H9 (cell line): Measurements from ENCODE around the gene CYTH4. TPM values are rescaled to one million over a fixed set of nuclear protein-coding genes. Genes with fewer than 3 reads are reported as not detected.

ENCODE experiments used
- DNase-seq: peaks from one replicate; pipeline ENCODE4 v3.0.0-alpha.2; 2017
- H2AFZ ChIP-seq: one replicate; pipeline ENCODE4 v1.6.1; 2013; ENCODE audit warnings: mild to moderate bottlenecking, low read length, control low read depth, moderate library complexity
- H2AK5ac ChIP-seq: 2 replicates; pipeline ENCODE4 v1.6.1; 2013; ENCODE audit warnings: low read length, control low read depth, mixed read lengths; ENCODE audit not compliant: insufficient read length
- H2BK120ac ChIP-seq: one replicate; pipeline ENCODE4 v1.6.1; 2013; ENCODE audit warnings: low read depth, mild to moderate bottlenecking, low read length, control low read depth, inconsistent platforms; ENCODE audit not compliant: poor library complexity, severe bottlenecking
- H2BK12ac ChIP-seq: 2 replicates; pipeline ENCODE4 v1.6.1; 2013; ENCODE audit warnings: low read length, control low read depth, mixed read lengths, low read depth; ENCODE audit not compliant: insufficient read length
- H2BK15ac ChIP-seq: 2 replicates; pipeline ENCODE4 v1.6.1; 2013; ENCODE audit warnings: low read depth, low read length, control low read depth
- H2BK20ac ChIP-seq: one replicate; pipeline ENCODE4 v1.6.1; 2013; ENCODE audit warnings: low read depth, mild to moderate bottlenecking, low read length, control low read depth, inconsistent platforms; ENCODE audit not compliant: poor library complexity, severe bottlenecking
- H2BK5ac ChIP-seq: 2 replicates; pipeline ENCODE4 v1.6.1; 2013; ENCODE audit warnings: low read length, control low read depth, mixed read lengths; ENCODE audit not compliant: insufficient read length
- H3K14ac ChIP-seq: 2 replicates; pipeline ENCODE4 v1.6.1; 2013; ENCODE audit warnings: low read length, control low read depth; ENCODE audit not compliant: insufficient read depth
- H3K18ac ChIP-seq: 2 replicates; pipeline ENCODE4 v1.6.1; 2013; ENCODE audit warnings: low read depth, mild to moderate bottlenecking, mixed read lengths, low read length, control low read depth; ENCODE audit not compliant: insufficient read length
- H3K23ac ChIP-seq: 2 replicates; pipeline ENCODE4 v1.6.1; 2013; ENCODE audit warnings: low read length, control low read depth, mixed read lengths, low read depth; ENCODE audit not compliant: insufficient read length
- H3K23me2 ChIP-seq: 2 replicates; pipeline ENCODE4 v1.6.1; 2013; ENCODE audit warnings: low read depth, mild to moderate bottlenecking, mixed read lengths, low read length, control low read depth; ENCODE audit not compliant: insufficient read length, poor library complexity, severe bottlenecking
- H3K27ac ChIP-seq: 2 replicates; pipeline ENCODE4 v1.5.1; 2013; ENCODE audit warnings: low read length, control low read depth, mixed read lengths, low read depth; ENCODE audit not compliant: insufficient read length
- H3K27me3 ChIP-seq: 2 replicates; pipeline ENCODE4 v1.6.1; 2013; ENCODE audit warnings: low read length, control low read depth, inconsistent platforms; ENCODE audit not compliant: insufficient read depth
- H3K4ac ChIP-seq: 2 replicates; pipeline ENCODE4 v1.6.1; 2013; ENCODE audit warnings: low read depth, mild to moderate bottlenecking, control low read depth, inconsistent platforms, low read length, moderate library complexity
- H3K4me1 ChIP-seq: 2 replicates; pipeline ENCODE4 v1.6.1; 2013; ENCODE audit warnings: low read length, control low read depth, inconsistent platforms; ENCODE audit not compliant: insufficient read depth
- H3K4me2 ChIP-seq: 2 replicates; pipeline ENCODE4 v1.6.1; 2013; ENCODE audit warnings: low read length, control low read depth, mixed read lengths; ENCODE audit not compliant: insufficient read length, insufficient read depth
- H3K56ac ChIP-seq: 2 replicates; pipeline ENCODE4 v1.6.1; 2013; ENCODE audit warnings: low read depth, mild to moderate bottlenecking, mixed read lengths, low read length, control low read depth; ENCODE audit not compliant: insufficient read length
- H3K79me1 ChIP-seq: 2 replicates; pipeline ENCODE4 v1.6.1; 2013; ENCODE audit warnings: low read depth, mild to moderate bottlenecking, moderate library complexity, low read length, control low read depth, inconsistent platforms; ENCODE audit not compliant: insufficient read depth, poor library complexity, severe bottlenecking
- H3K79me2 ChIP-seq: 2 replicates; pipeline ENCODE4 v1.6.1; 2013; ENCODE audit warnings: low read length, control low read depth, inconsistent platforms; ENCODE audit not compliant: insufficient read depth
- H3K9ac ChIP-seq: 2 replicates; pipeline ENCODE4 v1.6.1; 2013; ENCODE audit warnings: low read length, control low read depth, mixed read lengths; ENCODE audit not compliant: insufficient read length; ENCODE audit errors: extremely low read depth
- H3K9me3 ChIP-seq: one replicate; pipeline ENCODE4 v1.6.1; 2013; ENCODE audit warnings: low read depth, low read length, inconsistent platforms; ENCODE audit not compliant: control insufficient read depth
- H3T11ph ChIP-seq: one replicate; pipeline ENCODE4 v1.6.1; 2013; ENCODE audit warnings: mild to moderate bottlenecking, low read length, control low read depth, inconsistent platforms
- H4K20me1 ChIP-seq: one replicate; pipeline ENCODE4 v1.6.1; 2013; ENCODE audit not compliant: control insufficient read depth, insufficient read length, insufficient read depth
- H4K5ac ChIP-seq: 2 replicates; pipeline ENCODE4 v1.6.1; 2013; ENCODE audit warnings: low read depth, mild to moderate bottlenecking, mixed read lengths, low read length, control low read depth; ENCODE audit not compliant: insufficient read length
- H4K8ac ChIP-seq: replicated peaks from 2 replicates; pipeline ENCODE4 v1.6.1; 2013; ENCODE audit warnings: low read length, control low read depth, mixed read lengths, low read depth; ENCODE audit not compliant: insufficient read length
- H4K91ac ChIP-seq: 2 replicates; pipeline ENCODE4 v1.6.1; 2013; ENCODE audit warnings: low read depth, mild to moderate bottlenecking, moderate library complexity, mixed read lengths, low read length, control low read depth; ENCODE audit not compliant: insufficient read length
- H3K27ac Mint-ChIP-seq, 3 experiments: 2 replicates in 2 of 3; 3 replicates in 1 of 3; pipeline ENCODE4 v1.8.0; 2020 to 2021; ENCODE audit warnings: mixed read lengths in 3 of 3, mild to moderate bottlenecking in 1 of 3, moderate library complexity in 1 of 3
- H3K27me3 Mint-ChIP-seq: 2 replicates; pipeline ENCODE4 v1.8.0; 2021; ENCODE audit warnings: low read depth, mild to moderate bottlenecking, moderate library complexity, mixed read lengths
- H3K36me3 Mint-ChIP-seq, 3 experiments: 2 replicates in 2 of 3; 3 replicates in 1 of 3; pipeline ENCODE4 v1.8.0; 2020 to 2021; ENCODE audit warnings: low read depth in 3 of 3, mixed read lengths in 3 of 3; ENCODE audit not compliant: insufficient read depth in 1 of 3
- H3K4me1 Mint-ChIP-seq, 2 experiments: 2 replicates each; pipeline ENCODE4 v1.8.0; 2020; ENCODE audit warnings: mixed read lengths in 2 of 2
- H3K4me3 Mint-ChIP-seq, 2 experiments: 2 replicates in 1 of 2; 3 replicates in 1 of 2; pipeline ENCODE4 v1.8.0; 2020 to 2021; ENCODE audit warnings: mild to moderate bottlenecking in 2 of 2, mixed read lengths in 2 of 2, moderate library complexity in 1 of 2
- H3K9me3 Mint-ChIP-seq, 2 experiments: 2 replicates in 1 of 2; 3 replicates in 1 of 2; pipeline ENCODE4 v1.8.0; 2020; ENCODE audit warnings: mild to moderate bottlenecking in 2 of 2, mixed read lengths in 2 of 2, moderate library complexity in 1 of 2
- WGBS: extraction: QIAGEN DNeasy Blood & Tissue Kit; methylation state at CpG from one replicate; pipeline ENCODE4 v1.1.7; 2013; ENCODE audit warnings: missing lambda C conversion rate, low lambda C conversion rate, mixed read lengths; ENCODE audit not compliant: insufficient read length; ENCODE audit errors: extremely low coverage; 5-methylcytosine and 5-hydroxymethylcytosine counted together
- total RNA-seq: library from RNA; stranded (reverse); gene quantifications from 2 replicates; pipeline ENCODE4 v1.2.1, GENCODE V29; 2021
- TF ChIP-seq, protein P1 (sequence below): fragments of 200-600 bp; sonication (generic); conservative IDR thresholded peaks from 3 replicates; pipeline ENCODE4 v1.8.0; 2021; ENCODE audit warnings: antibody characterized with exemption, mild to moderate bottlenecking

CYTH4 gene
- total RNA-seq, 1 experiment from 2014 or later: not detected

DNA sequence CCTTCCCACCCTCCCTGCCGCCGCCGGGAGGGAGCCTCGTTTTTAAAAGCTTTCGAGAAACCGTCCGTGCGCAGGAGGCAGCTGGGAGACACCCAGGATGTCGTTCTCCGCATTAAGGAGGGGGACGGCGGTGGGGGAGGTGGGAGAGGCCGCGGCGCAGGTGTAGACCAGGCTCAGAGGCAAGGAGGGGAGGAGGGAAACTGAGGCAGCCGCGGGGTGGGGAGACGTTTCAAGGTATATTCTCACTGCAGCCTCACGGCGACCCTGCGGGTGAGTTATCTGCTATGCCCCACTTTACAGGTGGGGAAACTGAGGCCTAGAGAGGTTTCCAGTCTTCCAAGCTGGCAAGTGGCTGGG is 42.7 kb downstream of the CYTH4 start:
- H3K4ac ChIP-seq: no peak overlapping the region
- H4K20me1 ChIP-seq: no peaks in the 10 kb centered on the region
- H2BK12ac ChIP-seq: no peak overlapping the region
- no peak overlapping the region for H3K9ac ChIP-seq
- no peak overlapping the region for H4K5ac ChIP-seq
- no peaks in the 10 kb centered on the region for H3K79me2 ChIP-seq
- no peak for DNase-seq
- no peak overlapping the region for H3K14ac ChIP-seq
- Mint-ChIP-seq H3K9me3 (peaks cover 0 to 2% of the 10 kb centered on the region in 2 experiments; a peak in 3 of 5 replicates), H3K4me1 (peaks cover 28 to 49% of the 10 kb centered on the region in 2 experiments), H3K36me3 (no peaks in the 10 kb centered on the region), H3K27me3 (peaks cover 88% of the 10 kb centered on the region), H3K27ac (no peak overlapping the region), H3K4me3 (peak overlapping the region in 1 of 2 experiments; percentile 50; a peak in 1 of 5 replicates)
- H3T11ph ChIP-seq: no peak overlapping the region
- no peak overlapping the region for H2AK5ac ChIP-seq
- H3K9me3 ChIP-seq: no peaks in the 10 kb centered on the region
- H2BK15ac ChIP-seq: no peak overlapping the region
- no peaks in the 10 kb centered on the region; the same call in 1 of the 2 replicates for H3K4me1 ChIP-seq
- no peak overlapping the region for H3K23ac ChIP-seq
- H3K27ac ChIP-seq: no peak overlapping the region
- no peaks in the 10 kb centered on the region for H3K79me1 ChIP-seq
- no peak overlapping the region for H3K18ac ChIP-seq
- H3K4me2 ChIP-seq: peak overlapping the region; percentile 30
- WGBS: no CpG with 5 or more reads among the region's 21 CpGs
- no peak overlapping the region for H4K8ac ChIP-seq
- H2BK120ac ChIP-seq: no peak overlapping the region
- H3K56ac ChIP-seq: no peak overlapping the region
- TF ChIP-seq, protein P1, sequence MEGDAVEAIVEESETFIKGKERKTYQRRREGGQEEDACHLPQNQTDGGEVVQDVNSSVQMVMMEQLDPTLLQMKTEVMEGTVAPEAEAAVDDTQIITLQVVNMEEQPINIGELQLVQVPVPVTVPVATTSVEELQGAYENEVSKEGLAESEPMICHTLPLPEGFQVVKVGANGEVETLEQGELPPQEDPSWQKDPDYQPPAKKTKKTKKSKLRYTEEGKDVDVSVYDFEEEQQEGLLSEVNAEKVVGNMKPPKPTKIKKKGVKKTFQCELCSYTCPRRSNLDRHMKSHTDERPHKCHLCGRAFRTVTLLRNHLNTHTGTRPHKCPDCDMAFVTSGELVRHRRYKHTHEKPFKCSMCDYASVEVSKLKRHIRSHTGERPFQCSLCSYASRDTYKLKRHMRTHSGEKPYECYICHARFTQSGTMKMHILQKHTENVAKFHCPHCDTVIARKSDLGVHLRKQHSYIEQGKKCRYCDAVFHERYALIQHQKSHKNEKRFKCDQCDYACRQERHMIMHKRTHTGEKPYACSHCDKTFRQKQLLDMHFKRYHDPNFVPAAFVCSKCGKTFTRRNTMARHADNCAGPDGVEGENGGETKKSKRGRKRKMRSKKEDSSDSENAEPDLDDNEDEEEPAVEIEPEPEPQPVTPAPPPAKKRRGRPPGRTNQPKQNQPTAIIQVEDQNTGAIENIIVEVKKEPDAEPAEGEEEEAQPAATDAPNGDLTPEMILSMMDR: no peak
- no peak overlapping the region for H4K91ac ChIP-seq
- H3K23me2 ChIP-seq: no peaks in the 10 kb centered on the region
- no peaks in the 10 kb centered on the region; the same call in 1 of the 2 replicates for H3K27me3 ChIP-seq
- no peak overlapping the region for H2BK5ac ChIP-seq
- H2BK20ac ChIP-seq: no peak overlapping the region
- H2AFZ ChIP-seq: no peak overlapping the region
